ENCODE measurements around the gene PARD6G. TPM values are rescaled to one million over a fixed set of nuclear protein-coding genes. Genes with fewer than 3 reads are reported as not detected.
A peak's percentile ranks its signal among the peaks of the same experiment; 100 is the strongest.

PARD6G gene
- total and polyA plus RNA-seq, 7 donors, result 1.2 to 13.0 (median 7.8) TPM; not detected in 1

DNA sequence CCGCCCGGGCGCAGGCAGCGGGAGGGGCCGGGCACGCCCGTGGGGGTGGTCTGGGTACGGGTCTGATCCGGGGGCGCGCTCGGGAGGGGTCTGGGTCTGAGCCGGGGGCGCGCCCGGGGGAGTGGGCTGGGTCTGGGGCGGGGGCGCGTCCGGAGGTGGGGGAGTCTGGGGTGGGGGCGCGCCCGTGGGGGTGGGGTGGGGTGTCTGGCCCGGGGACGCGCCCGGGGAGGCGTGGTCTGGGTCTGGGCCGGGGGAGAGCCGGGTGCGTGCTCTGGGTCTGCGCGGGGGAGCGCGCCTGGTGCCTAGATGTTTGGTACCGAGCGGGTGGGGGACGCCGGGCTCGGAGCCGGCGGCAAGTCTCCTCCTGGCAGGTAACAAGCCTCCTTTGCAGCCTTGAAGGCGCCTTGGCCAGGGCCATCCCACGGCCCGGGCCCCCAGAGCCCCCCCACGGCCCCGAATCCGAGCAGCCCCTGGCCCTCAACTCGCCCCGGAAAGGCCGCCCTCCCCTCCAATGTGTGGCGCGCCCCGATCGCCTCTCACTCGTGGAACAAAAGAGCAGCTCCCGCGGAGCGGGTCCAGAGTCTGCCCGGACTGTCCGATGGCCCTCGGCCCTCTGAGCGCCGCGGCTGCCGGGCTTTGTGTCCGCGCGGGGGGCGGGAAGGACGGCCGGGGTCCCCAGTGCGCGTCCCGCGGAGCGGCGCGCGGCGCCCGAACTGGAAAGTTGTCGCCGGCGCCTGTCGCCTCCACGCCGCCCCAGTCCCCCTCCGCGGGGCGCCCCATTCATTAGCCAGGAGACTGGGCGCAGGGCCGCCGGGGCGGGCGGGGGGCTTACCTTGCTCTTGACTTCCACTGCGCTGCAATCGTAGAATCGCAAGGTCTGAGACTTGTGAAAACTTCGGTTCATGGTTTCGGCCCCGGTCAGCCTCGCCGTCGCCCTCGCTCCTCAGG is 595 bp downstream of the PARD6G start:
- WGBS, 2 donors, result 2% methylated on average over 106 of the region's 106 CpGs
- intact Hi-C loops (cut with DNase I), result loop anchor here (2.0 kb wide), 1 partner anchor 76 kb away; no protein-coding TSS in a partner anchor
- peak overlapping the region; percentile 49 to 72 (median 63) for H3K27ac ChIP-seq
- peak overlapping the region; percentile 60 to 98 (median 88) for H3K4me3 ChIP-seq
- H3K27me3 ChIP-seq, result no peaks in the 10 kb centered on the region
- no peak for DNase-seq
- H3K4me1 ChIP-seq, result peaks cover 0 to 17% (median 8%) of the 10 kb centered on the region in 4 donors
- no peaks in the 10 kb centered on the region for H3K9me3 ChIP-seq
- H3K36me3 ChIP-seq, result no peaks in the 10 kb centered on the region
- TF ChIP-seq POLR2A (IDR thresholded peaks at IDR 0.05) (no peak), EP300 (IDR thresholded peaks at IDR 0.05) (no peak), POLR2AphosphoS5 (IDR thresholded peaks at IDR 0.05) (no peak)
- TF ChIP-seq, protein P1, sequence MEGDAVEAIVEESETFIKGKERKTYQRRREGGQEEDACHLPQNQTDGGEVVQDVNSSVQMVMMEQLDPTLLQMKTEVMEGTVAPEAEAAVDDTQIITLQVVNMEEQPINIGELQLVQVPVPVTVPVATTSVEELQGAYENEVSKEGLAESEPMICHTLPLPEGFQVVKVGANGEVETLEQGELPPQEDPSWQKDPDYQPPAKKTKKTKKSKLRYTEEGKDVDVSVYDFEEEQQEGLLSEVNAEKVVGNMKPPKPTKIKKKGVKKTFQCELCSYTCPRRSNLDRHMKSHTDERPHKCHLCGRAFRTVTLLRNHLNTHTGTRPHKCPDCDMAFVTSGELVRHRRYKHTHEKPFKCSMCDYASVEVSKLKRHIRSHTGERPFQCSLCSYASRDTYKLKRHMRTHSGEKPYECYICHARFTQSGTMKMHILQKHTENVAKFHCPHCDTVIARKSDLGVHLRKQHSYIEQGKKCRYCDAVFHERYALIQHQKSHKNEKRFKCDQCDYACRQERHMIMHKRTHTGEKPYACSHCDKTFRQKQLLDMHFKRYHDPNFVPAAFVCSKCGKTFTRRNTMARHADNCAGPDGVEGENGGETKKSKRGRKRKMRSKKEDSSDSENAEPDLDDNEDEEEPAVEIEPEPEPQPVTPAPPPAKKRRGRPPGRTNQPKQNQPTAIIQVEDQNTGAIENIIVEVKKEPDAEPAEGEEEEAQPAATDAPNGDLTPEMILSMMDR (IDR thresholded peaks at IDR 0.05), result no peak

DNA sequence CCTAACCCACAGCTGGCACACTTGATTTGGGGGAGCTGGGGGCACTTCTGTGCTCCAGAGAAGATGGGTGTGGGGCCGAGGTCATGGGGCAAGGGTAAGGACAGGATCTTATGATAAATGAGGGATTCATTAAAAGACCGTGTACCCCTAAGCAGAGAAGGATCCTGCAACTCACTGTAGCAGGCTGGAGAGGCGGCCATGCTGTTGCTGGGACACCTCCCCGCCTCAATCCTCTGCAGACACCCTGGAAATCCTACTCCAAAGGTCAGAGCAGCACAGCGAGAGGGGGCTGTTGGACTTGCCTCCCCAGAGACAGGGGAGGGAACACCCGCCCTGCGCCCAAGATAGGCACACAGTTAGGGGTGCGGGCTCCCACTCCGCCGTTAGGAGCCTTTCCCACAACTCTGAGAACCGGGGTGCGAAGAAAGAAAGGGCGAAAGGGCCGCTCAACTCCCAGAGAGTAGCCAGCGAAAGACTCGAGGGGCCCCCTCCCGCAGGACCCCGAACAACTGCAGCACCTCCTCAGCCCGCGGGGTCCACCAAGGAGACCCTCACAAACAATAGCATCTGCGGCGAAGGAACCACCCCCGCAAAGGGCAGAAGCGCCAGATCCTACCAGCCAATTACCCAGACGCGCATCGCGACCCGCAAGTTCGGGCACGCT is 1.4 kb downstream of the PARD6G start:
- Histone ChIP-seq H3K27me3 (no peaks in the 10 kb centered on the region), H3K27ac (peak overlapping the region in 3 of 4 donors; percentile 57 to 72 (median 69)), H3K4me1 (peaks cover 0 to 17% (median 8%) of the 10 kb centered on the region in 4 donors), H3K4me3 (peak overlapping the region; percentile 60 to 98 (median 88)), H3K9me3 (no peaks in the 10 kb centered on the region), H3K36me3 (no peaks in the 10 kb centered on the region)
- 29 to 32% methylated on average over 31 of the region's 31 CpGs for WGBS, 2 donors
- intact Hi-C loops (cut with DNase I), result loop anchor here (2.0 kb wide), 1 partner anchor 75 kb away; no protein-coding TSS in a partner anchor
- no peak for DNase-seq
- TF ChIP-seq, protein P1 (IDR thresholded peaks at IDR 0.05), result no peak
- TF ChIP-seq POLR2A (IDR thresholded peaks at IDR 0.05), result no peak
- no peak for TF ChIP-seq POLR2AphosphoS5 (IDR thresholded peaks at IDR 0.05)
- no peak for TF ChIP-seq EP300 (IDR thresholded peaks at IDR 0.05)

DNA sequence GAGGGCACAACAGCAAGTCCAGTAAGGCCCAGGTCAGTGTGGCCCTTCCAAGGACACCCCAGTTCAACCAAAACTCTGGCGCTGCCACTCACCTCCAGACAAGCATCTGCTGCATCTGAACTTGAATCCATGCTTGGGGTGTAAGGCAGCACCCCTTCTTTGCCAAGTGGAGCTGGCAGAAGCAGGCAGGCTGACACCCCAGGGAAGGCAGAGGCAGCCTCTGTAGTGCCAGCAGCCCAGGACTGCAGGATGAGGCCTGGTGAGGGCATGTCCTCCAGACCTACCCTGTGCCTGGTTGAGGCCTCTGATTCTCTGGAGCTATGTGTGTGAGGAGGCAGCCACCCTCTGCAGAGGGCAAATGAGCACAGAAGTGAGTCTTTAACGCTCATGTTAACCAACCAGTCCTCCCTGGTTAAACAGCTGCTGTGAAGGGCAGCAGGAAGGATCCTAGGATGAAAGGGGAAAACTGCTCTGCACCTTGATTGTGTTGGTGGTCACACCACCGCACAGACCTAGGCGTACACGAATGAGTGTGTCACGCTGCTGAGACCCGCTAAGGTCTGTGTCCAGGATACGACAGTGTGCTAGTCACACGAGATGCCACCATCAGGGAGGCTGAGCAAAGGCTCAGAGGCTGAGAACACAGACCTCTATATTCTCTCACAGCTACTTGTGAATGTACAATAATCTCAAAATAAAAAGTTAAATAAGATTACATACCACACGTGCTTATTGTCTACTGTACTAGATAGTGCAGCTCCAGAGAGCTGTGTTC is 2.2 kb downstream of the PARD6G start:
- peak overlapping the region in 1 of 4 donors; percentile 69 for H3K27ac ChIP-seq
- H3K36me3 ChIP-seq, result no peaks in the 10 kb centered on the region
- TF ChIP-seq POLR2A (IDR thresholded peaks at IDR 0.05), result no peak
- TF ChIP-seq POLR2AphosphoS5 (IDR thresholded peaks at IDR 0.05), result no peak
- no peak for TF ChIP-seq EP300 (IDR thresholded peaks at IDR 0.05)
- TF ChIP-seq, protein P1 (IDR thresholded peaks at IDR 0.05), result no peak
- H3K4me1 ChIP-seq, result peaks cover 0 to 17% (median 8%) of the 10 kb centered on the region in 4 donors
- intact Hi-C loops (cut with DNase I), result no loop called here
- 80 to 82% methylated on average over 10 of the region's 10 CpGs for WGBS, 2 donors
- H3K9me3 ChIP-seq, result no peaks in the 10 kb centered on the region
- no peak overlapping the region for H3K4me3 ChIP-seq
- no peak for DNase-seq
- no peaks in the 10 kb centered on the region for H3K27me3 ChIP-seq

GRCh38 chr18:80244167-80244566 is 3.1 kb downstream of the PARD6G start:
- H3K36me3 ChIP-seq, result no peaks in the 10 kb centered on the region
- no peaks in the 10 kb centered on the region for H3K9me3 ChIP-seq
- peaks cover 0 to 17% (median 8%) of the 10 kb centered on the region in 4 donors for H3K4me1 ChIP-seq
- 82 to 85% methylated on average over 6 of the region's 6 CpGs for WGBS, 2 donors
- no peak for TF ChIP-seq EP300 (IDR thresholded peaks at IDR 0.05)
- no peak for TF ChIP-seq POLR2AphosphoS5 (IDR thresholded peaks at IDR 0.05)
- TF ChIP-seq, protein P1 (IDR thresholded peaks at IDR 0.05), result no peak
- TF ChIP-seq POLR2A (IDR thresholded peaks at IDR 0.05), result no peak
- no peaks in the 10 kb centered on the region for H3K27me3 ChIP-seq
- no peak overlapping the region for H3K27ac ChIP-seq
- intact Hi-C loops (cut with DNase I), result no loop called here
- DNase-seq, result no peak
- H3K4me3 ChIP-seq, result no peak overlapping the region

Measured in sigmoid colon (tissue), 7 donors.